ENCODE data around the gene BBS10.

- TF ChIP-seq EZH2phosphoT487 (IDR thresholded peaks at IDR 0.05; ENCODE audit: low read depth) (no peak), CTCF (IDR thresholded peaks at IDR 0.05; ENCODE audit: low read depth, low read length) (no peak)
Measured at GRCh38 chr12:76368230-76368629, 20.0 kb upstream of the BBS10 start.

All from OCI-LY3 (cell line).